LNCAP (cell line): Measurements from ENCODE around the gene IKZF3.

ENCODE experiments used
- TF ChIP-seq, protein P1 (sequence below): fragments of 450-650 bp; IDR thresholded peaks from 2 replicates; pipeline ENCODE4 v1.5.1; 2017; ENCODE audit warnings: mild to moderate bottlenecking

Gene IKZF3

GRCh38 chr17:39745335-39746144 lies 118.6 kb downstream of the IKZF3 start:
- TF ChIP-seq, protein P1, sequence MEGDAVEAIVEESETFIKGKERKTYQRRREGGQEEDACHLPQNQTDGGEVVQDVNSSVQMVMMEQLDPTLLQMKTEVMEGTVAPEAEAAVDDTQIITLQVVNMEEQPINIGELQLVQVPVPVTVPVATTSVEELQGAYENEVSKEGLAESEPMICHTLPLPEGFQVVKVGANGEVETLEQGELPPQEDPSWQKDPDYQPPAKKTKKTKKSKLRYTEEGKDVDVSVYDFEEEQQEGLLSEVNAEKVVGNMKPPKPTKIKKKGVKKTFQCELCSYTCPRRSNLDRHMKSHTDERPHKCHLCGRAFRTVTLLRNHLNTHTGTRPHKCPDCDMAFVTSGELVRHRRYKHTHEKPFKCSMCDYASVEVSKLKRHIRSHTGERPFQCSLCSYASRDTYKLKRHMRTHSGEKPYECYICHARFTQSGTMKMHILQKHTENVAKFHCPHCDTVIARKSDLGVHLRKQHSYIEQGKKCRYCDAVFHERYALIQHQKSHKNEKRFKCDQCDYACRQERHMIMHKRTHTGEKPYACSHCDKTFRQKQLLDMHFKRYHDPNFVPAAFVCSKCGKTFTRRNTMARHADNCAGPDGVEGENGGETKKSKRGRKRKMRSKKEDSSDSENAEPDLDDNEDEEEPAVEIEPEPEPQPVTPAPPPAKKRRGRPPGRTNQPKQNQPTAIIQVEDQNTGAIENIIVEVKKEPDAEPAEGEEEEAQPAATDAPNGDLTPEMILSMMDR: no peak

- TF ChIP-seq, protein P1: no peak
Observed at GRCh38 chr17:39744836-39745215, 119.3 kb downstream of the IKZF3 start.

DNA sequence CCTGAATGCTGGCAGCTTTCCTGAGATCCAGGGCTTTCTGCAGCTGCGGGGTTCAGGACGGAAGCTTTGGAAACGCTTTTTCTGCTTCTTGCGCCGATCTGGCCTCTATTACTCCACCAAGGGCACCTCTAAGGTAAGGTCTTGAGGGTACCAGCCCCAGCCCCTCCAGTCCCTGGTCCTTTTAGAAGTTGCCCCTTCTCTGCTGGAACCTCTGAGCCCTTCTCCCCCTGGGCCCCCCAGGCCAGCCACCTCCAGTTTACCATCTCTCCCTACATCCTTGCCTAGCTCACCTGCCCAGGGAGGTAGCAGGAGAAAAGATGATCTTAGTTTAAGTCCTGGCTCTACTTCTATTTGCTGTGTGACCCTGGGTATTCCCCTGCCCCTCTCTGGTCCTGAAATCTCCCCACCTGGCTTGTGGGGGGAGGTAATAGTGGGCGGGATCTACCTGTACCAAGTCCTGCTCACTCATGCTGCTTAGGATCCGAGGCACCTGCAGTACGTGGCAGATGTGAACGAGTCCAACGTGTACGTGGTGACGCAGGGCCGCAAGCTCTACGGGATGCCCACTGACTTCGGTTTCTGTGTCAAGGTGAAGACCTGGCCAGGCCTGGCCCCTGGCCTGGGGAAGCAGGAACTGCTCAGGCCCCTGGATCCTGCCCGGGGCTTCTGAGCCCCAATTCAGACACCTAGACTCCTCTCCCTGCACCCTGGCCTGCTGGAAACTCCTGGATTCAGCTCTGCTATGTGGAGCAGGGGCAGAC lies 119.9 kb downstream of the IKZF3 start:
- TF ChIP-seq, protein P1: no peak

GRCh38 chr17:39742856-39743436 lies 121.2 kb downstream of the IKZF3 start:
- TF ChIP-seq, protein P1: no peak

DNA sequence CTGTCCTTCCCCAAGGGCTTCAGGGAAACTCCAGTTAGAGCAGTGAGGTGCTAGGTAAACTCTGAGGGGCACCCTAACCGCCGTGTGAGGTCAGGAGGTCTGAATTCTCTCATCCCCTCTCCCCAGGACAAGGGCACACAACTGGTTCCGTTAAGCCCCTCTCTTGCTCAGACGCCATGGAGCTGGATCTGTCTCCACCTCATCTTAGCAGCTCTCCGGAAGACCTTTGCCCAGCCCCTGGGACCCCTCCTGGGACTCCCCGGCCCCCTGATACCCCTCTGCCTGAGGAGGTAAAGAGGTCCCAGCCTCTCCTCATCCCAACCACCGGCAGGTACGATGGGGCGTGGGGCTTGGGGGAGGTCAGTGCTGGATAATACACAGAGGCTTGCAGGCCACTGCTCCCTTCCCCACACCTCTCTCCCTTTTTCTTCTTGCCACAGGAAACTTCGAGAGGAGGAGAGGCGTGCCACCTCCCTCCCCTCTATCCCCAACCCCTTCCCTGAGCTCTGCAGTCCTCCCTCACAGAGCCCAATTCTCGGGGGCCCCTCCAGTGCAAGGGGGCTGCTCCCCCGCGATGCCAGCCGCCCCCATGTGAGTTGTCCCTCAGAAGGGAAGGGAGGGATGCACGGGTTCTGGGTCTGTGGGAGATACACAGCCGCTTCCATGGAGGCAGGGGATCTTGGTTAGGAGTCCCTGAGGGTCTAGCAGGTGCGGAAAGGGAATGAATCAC lies 121.8 kb downstream of the IKZF3 start:
- TF ChIP-seq, protein P1: no peak

- TF ChIP-seq, protein P1: no peak
Observed at GRCh38 chr17:39740357-39741111, 123.6 kb downstream of the IKZF3 start.
